HEK293 (cell line): ENCODE data around the gene NOSIP.

Experiments used
- CTCF ChIA-PET: fragments of 350-600 bp; formaldehyde crosslinking; extraction: SDS; loops from one replicate; lab custom pipeline; 2021; ENCODE audit warnings: antibody characterized with exemption; lab: Yijun Ruan, JAX
- POLR2A ChIA-PET: fragments of 300-600 bp; formaldehyde crosslinking; extraction: SDS; loops from one replicate; lab custom pipeline; 2020; ENCODE audit warnings: antibody characterized with exemption, inconsistent platforms; lab: Yijun Ruan, JAX
- H3K27ac ChIP-seq: fragments of 200-500 bp; sonication (Bioruptor generic); 2 replicates; pipeline ENCODE4 v1.5.1; 2014; ENCODE audit warnings: low read depth, low read length, control low read depth, inconsistent platforms; ENCODE audit errors: extremely low read depth
- H3K36me3 ChIP-seq, 2 experiments: fragments of 200-500 bp in 1 of 2; sonication (Bioruptor generic) in 1 of 2; 1 replicate in 1 of 2; 2 replicates in 1 of 2; pipeline ENCODE4 v1.5.1; 2014 to 2017; ENCODE audit warnings: inconsistent platforms in 2 of 2, low read length in 2 of 2; ENCODE audit not compliant: control insufficient read depth in 2 of 2, insufficient read depth in 1 of 2
- H3K4me1 ChIP-seq: fragments of 200-500 bp; sonication (Bioruptor generic); 2 replicates; pipeline ENCODE4 v1.5.1; 2014; ENCODE audit warnings: mild to moderate bottlenecking, low read length, inconsistent platforms; ENCODE audit not compliant: control insufficient read depth, insufficient read depth
- H3K4me3 ChIP-seq: 2 replicates; pipeline ENCODE4 v1.5.1; 2011; ENCODE audit warnings: low read depth, mild to moderate bottlenecking, control low read depth, low read length, moderate library complexity
- H3K9me3 ChIP-seq: fragments of 200-500 bp; sonication (Bioruptor generic); 2 replicates; pipeline ENCODE4 v1.5.1; 2014; ENCODE audit warnings: low read depth, low read length, inconsistent platforms; ENCODE audit not compliant: control insufficient read depth, insufficient read depth
- CTCF ChIP-seq: fragments of 450-650 bp; formaldehyde crosslinking; IDR thresholded peaks from 2 replicates; pipeline ENCODE4 v1.5.1; 2016; ENCODE audit warnings: missing biosample characterization, missing genetic modification characterization
- HOXC10 ChIP-seq: sonication (generic); formaldehyde crosslinking; IDR thresholded peaks from 2 replicates; pipeline ENCODE4 v1.8.1; 2023; ENCODE audit warnings: mild to moderate bottlenecking, missing genetic modification reagents
- IKZF3 ChIP-seq: fragments of 450-650 bp; IDR thresholded peaks from 2 replicates; pipeline ENCODE4 v1.5.0; 2018; ENCODE audit warnings: missing biosample characterization, mild to moderate bottlenecking, missing genetic modification characterization, moderate library complexity
- KLF1 ChIP-seq: fragments of 450-650 bp; formaldehyde crosslinking; IDR thresholded peaks from 2 replicates; pipeline ENCODE4 v1.5.1; 2016; ENCODE audit warnings: missing biosample characterization, missing genetic modification characterization
- KLF17 ChIP-seq: fragments of 450-650 bp; formaldehyde crosslinking; IDR thresholded peaks from 2 replicates; pipeline ENCODE4 v1.5.1; 2016; ENCODE audit warnings: missing biosample characterization, missing genetic modification characterization
- KLF9 ChIP-seq: fragments of 450-650 bp; formaldehyde crosslinking; IDR thresholded peaks from 2 replicates; pipeline ENCODE4 v1.5.1; 2016; ENCODE audit warnings: missing biosample characterization, missing genetic modification characterization, low read depth
- PBX3 ChIP-seq: sonication (generic); formaldehyde crosslinking; IDR thresholded peaks from 2 replicates; pipeline ENCODE4 v1.8.1; 2022; ENCODE audit warnings: mild to moderate bottlenecking, moderate library complexity, missing genetic modification reagents
- YY1 ChIP-seq: fragments of 450-650 bp; formaldehyde crosslinking; IDR thresholded peaks from 2 replicates; pipeline ENCODE4 v1.5.1; 2018; ENCODE audit warnings: missing biosample characterization, missing genetic modification characterization
- ZBTB17 ChIP-seq: fragments of 450-650 bp; formaldehyde crosslinking; IDR thresholded peaks from 2 replicates; pipeline ENCODE4 v1.5.1; 2016; ENCODE audit warnings: missing biosample characterization, missing genetic modification characterization
- ZBTB44 ChIP-seq: fragments of 450-650 bp; IDR thresholded peaks from 2 replicates; pipeline ENCODE4 v1.5.1; 2018; ENCODE audit warnings: missing biosample characterization, mild to moderate bottlenecking, missing genetic modification characterization
- ZFHX2 ChIP-seq: fragments of 450-650 bp; formaldehyde crosslinking; conservative IDR thresholded peaks from 2 replicates; pipeline ENCODE4 v1.5.1; 2016; ENCODE audit warnings: missing biosample characterization, missing genetic modification characterization
- ZFP41 ChIP-seq: fragments of 450-650 bp; formaldehyde crosslinking; IDR thresholded peaks from 2 replicates; pipeline ENCODE4 v1.5.1; 2016; ENCODE audit warnings: missing biosample characterization, missing genetic modification characterization, borderline replicate concordance
- ZFP69B ChIP-seq: fragments of 450-650 bp; formaldehyde crosslinking; IDR thresholded peaks from 2 replicates; pipeline ENCODE4 v1.5.1; 2016; ENCODE audit warnings: missing biosample characterization, missing genetic modification characterization
- ZNF155 ChIP-seq: fragments of 450-650 bp; formaldehyde crosslinking; IDR thresholded peaks from 2 replicates; pipeline ENCODE4 v1.5.1; 2016; ENCODE audit warnings: missing biosample characterization, missing genetic modification characterization
- ZNF16 ChIP-seq: fragments of 450-650 bp; formaldehyde crosslinking; IDR thresholded peaks from 2 replicates; pipeline ENCODE4 v1.5.1; 2016; ENCODE audit warnings: low read depth, missing biosample characterization, missing genetic modification characterization
- ZNF248 ChIP-seq: fragments of 450-650 bp; formaldehyde crosslinking; IDR thresholded peaks from 2 replicates; pipeline ENCODE4 v1.5.1; 2017; ENCODE audit warnings: missing biosample characterization, missing genetic modification characterization
- ZNF335 ChIP-seq: fragments of 450-650 bp; formaldehyde crosslinking; conservative IDR thresholded peaks from 2 replicates; pipeline ENCODE4 v1.5.1; 2016; ENCODE audit warnings: missing biosample characterization, missing genetic modification characterization
- ZNF398 ChIP-seq: fragments of 450-650 bp; formaldehyde crosslinking; IDR thresholded peaks from 2 replicates; pipeline ENCODE4 v1.5.1; 2017; ENCODE audit warnings: missing biosample characterization, missing genetic modification characterization
- ZNF404 ChIP-seq: fragments of 450-650 bp; formaldehyde crosslinking; IDR thresholded peaks from 2 replicates; pipeline ENCODE4 v1.5.1; 2017; ENCODE audit warnings: missing biosample characterization, missing genetic modification characterization
- ZNF544 ChIP-seq: fragments of 450-650 bp; formaldehyde crosslinking; IDR thresholded peaks from 2 replicates; pipeline ENCODE4 v1.5.0; 2017; ENCODE audit warnings: missing biosample characterization, missing genetic modification characterization
- ZNF639 ChIP-seq: fragments of 450-650 bp; formaldehyde crosslinking; IDR thresholded peaks from 2 replicates; pipeline ENCODE4 v1.5.1; 2016; ENCODE audit warnings: missing biosample characterization, missing genetic modification characterization
- ZNF747 ChIP-seq: fragments of 450-650 bp; formaldehyde crosslinking; IDR thresholded peaks from 2 replicates; pipeline ENCODE4 v1.5.1; 2016; ENCODE audit warnings: missing biosample characterization, missing genetic modification characterization
- ZNF76 ChIP-seq: fragments of 450-650 bp; formaldehyde crosslinking; IDR thresholded peaks from 2 replicates; pipeline ENCODE4; 2016; ENCODE audit warnings: low read depth, missing biosample characterization, missing genetic modification characterization, borderline replicate concordance
- ZNF791 ChIP-seq: fragments of 450-650 bp; formaldehyde crosslinking; IDR thresholded peaks from 2 replicates; pipeline ENCODE4 v1.5.1; 2016; ENCODE audit warnings: missing biosample characterization, missing genetic modification characterization
- ZNF792 ChIP-seq: fragments of 450-650 bp; formaldehyde crosslinking; IDR thresholded peaks from 2 replicates; pipeline ENCODE4 v1.5.1; 2016; ENCODE audit warnings: missing biosample characterization, missing genetic modification characterization

NOSIP gene

GRCh38 chr19:49570997-49571676, 9.2 kb downstream of the NOSIP start (continued):
- TF ChIP-seq ZBTB44 (0 out of 2 replicates have a peak, but pooled peaks have one; percentile 25), PBX3 (CRISPR knock-in tag) (no peak)
- TF ChIP-seq, all 188 proteins: peak for 12

GRCh38 chr19:49570138-49570856, 10.1 kb downstream of the NOSIP start:
- H3K4me1 ChIP-seq = peaks cover 19% of the 10 kb centered on the region
- no peak overlapping the region for H3K27ac ChIP-seq
- no peak overlapping the region for H3K4me3 ChIP-seq
- H3K9me3 ChIP-seq = no peaks in the 10 kb centered on the region
- ChIA-PET CTCF (interaction anchor here (0.5 to 6.2 kb wide), 57 partner anchors 9 to 818 kb away, joined by 3 to 168 read pairs (median 5); partner anchors contain the start of genes ALDH16A1, FLT3LG, NOSIP and PRRG2), POLR2A (interaction anchor here (0.6 to 3.6 kb wide), 12 partner anchors 9 to 119 kb away, joined by 3 to 45 read pairs (median 4); partner anchors contain the start of genes ALDH16A1, NOSIP, PIH1D1 and RPS11)
- peaks cover 0 to 20% of the 10 kb centered on the region in 2 experiments; a peak in 2 of 3 replicates for H3K36me3 ChIP-seq
- TF ChIP-seq ZNF155 (tag by site-specific recombination) (no peak), ZNF639 (tag by site-specific recombination) (no peak), ZBTB17 (no peak), KLF17 (no peak), IKZF3 (tag by site-specific recombination) (no peak), HOXC10 (CRISPR knock-in tag) (0 out of 2 replicates have a peak, but pooled peaks have one; percentile 37), KLF1 (tag by site-specific recombination) (no peak), ZNF791 (tag by site-specific recombination) (no peak), ZNF544 (tag by site-specific recombination) (no peak), CTCF (tag by site-specific recombination) (peak; percentile 92), ZNF16 (no peak), ZNF76 (tag by site-specific recombination) (no peak), KLF9 (no peak), YY1 (tag by site-specific recombination) (no peak), ZNF248 (tag by site-specific recombination) (no peak), ZNF398 (tag by site-specific recombination) (no peak), ZFP69B (tag by site-specific recombination) (peak; percentile 52; the same call in 1 of the 2 replicates), ZNF335 (tag by site-specific recombination) (no peak), ZFHX2 (no peak), ZFP41 (tag by site-specific recombination) (no peak), ZNF404 (tag by site-specific recombination) (no peak), ZNF792 (tag by site-specific recombination) (no peak), ZNF747 (tag by site-specific recombination) (no peak)
